Measurements from ENCODE around the gene EP400. TPM values are rescaled to one million over a fixed set of nuclear protein-coding genes. Genes with fewer than 3 reads are reported as not detected.

EP400 gene
- total RNA-seq, 1 donor from 2014 or later, result 51.3 TPM

- Mint-ChIP-seq H3K27ac (ENCODE audit: unreplicated experiment) (no peak overlapping the region), H3K4me1 (ENCODE audit: unreplicated experiment) (no peaks in the 10 kb centered on the region), H3K4me3 (ENCODE audit: unreplicated experiment) (no peak overlapping the region), H3K36me3 (ENCODE audit: unreplicated experiment) (peaks cover 41% of the 10 kb centered on the region), H3K27me3 (ENCODE audit: unreplicated experiment) (no peaks in the 10 kb centered on the region), H3K9me3 (ENCODE audit: unreplicated experiment) (no peaks in the 10 kb centered on the region)
- no peak for DNase-seq (ENCODE audit: extremely low spot score, unreplicated experiment)
- no peak for TF ChIP-seq CTCF (IDR thresholded peaks at IDR 0.05)
Measured at GRCh38 chr12:132061641-132062430, 112.1 kb downstream of the EP400 start.

GRCh38 chr12:132062481-132062880, 112.7 kb downstream of the EP400 start:
- H3K9me3 Mint-ChIP-seq (ENCODE audit: unreplicated experiment), result no peaks in the 10 kb centered on the region
- H3K36me3 Mint-ChIP-seq (ENCODE audit: unreplicated experiment), result peaks cover 45% of the 10 kb centered on the region
- no peaks in the 10 kb centered on the region for H3K27me3 Mint-ChIP-seq (ENCODE audit: unreplicated experiment)

GRCh38 chr12:132063491-132063890, 113.7 kb downstream of the EP400 start:
- DNase-seq (ENCODE audit: extremely low spot score, unreplicated experiment), result no peak
- Mint-ChIP-seq H3K9me3 (ENCODE audit: unreplicated experiment) (no peaks in the 10 kb centered on the region), H3K4me3 (ENCODE audit: unreplicated experiment) (no peak overlapping the region), H3K27ac (ENCODE audit: unreplicated experiment) (no peak overlapping the region), H3K36me3 (ENCODE audit: unreplicated experiment) (peaks cover 44% of the 10 kb centered on the region), H3K27me3 (ENCODE audit: unreplicated experiment) (no peaks in the 10 kb centered on the region), H3K4me1 (ENCODE audit: unreplicated experiment) (no peaks in the 10 kb centered on the region)
- TF ChIP-seq CTCF (IDR thresholded peaks at IDR 0.05), result no peak

More at GRCh38 chr12:132062481-132062880, 112.7 kb downstream of the EP400 start:
- Mint-ChIP-seq H3K4me1 (ENCODE audit: unreplicated experiment) (no peaks in the 10 kb centered on the region), H3K27ac (ENCODE audit: unreplicated experiment) (no peak overlapping the region), H3K4me3 (ENCODE audit: unreplicated experiment) (no peak overlapping the region)
- DNase-seq (ENCODE audit: extremely low spot score, unreplicated experiment), result no peak
- TF ChIP-seq CTCF (IDR thresholded peaks at IDR 0.05), result no peak

GRCh38 chr12:132064631-132065030, 114.9 kb downstream of the EP400 start:
- no peak for TF ChIP-seq CTCF (IDR thresholded peaks at IDR 0.05)
- H3K4me3 Mint-ChIP-seq (ENCODE audit: unreplicated experiment), result no peak overlapping the region
- no peaks in the 10 kb centered on the region for H3K4me1 Mint-ChIP-seq (ENCODE audit: unreplicated experiment)

GRCh38 chr12:132065203-132065602, 115.5 kb downstream of the EP400 start:
- H3K4me3 Mint-ChIP-seq (ENCODE audit: unreplicated experiment), result no peak overlapping the region
- H3K36me3 Mint-ChIP-seq (ENCODE audit: unreplicated experiment), result peaks cover 43% of the 10 kb centered on the region
- no peak for TF ChIP-seq CTCF (IDR thresholded peaks at IDR 0.05)
- no peak for DNase-seq (ENCODE audit: extremely low spot score, unreplicated experiment)
- no peaks in the 10 kb centered on the region for H3K27me3 Mint-ChIP-seq (ENCODE audit: unreplicated experiment)
- no peaks in the 10 kb centered on the region for H3K9me3 Mint-ChIP-seq (ENCODE audit: unreplicated experiment)
- no peaks in the 10 kb centered on the region for H3K4me1 Mint-ChIP-seq (ENCODE audit: unreplicated experiment)
- H3K27ac Mint-ChIP-seq (ENCODE audit: unreplicated experiment), result no peak overlapping the region

More at GRCh38 chr12:132064631-132065030, 114.9 kb downstream of the EP400 start:
- DNase-seq (ENCODE audit: extremely low spot score, unreplicated experiment), result no peak
- Mint-ChIP-seq H3K36me3 (ENCODE audit: unreplicated experiment) (peaks cover 39% of the 10 kb centered on the region), H3K27me3 (ENCODE audit: unreplicated experiment) (no peaks in the 10 kb centered on the region), H3K27ac (ENCODE audit: unreplicated experiment) (no peak overlapping the region), H3K9me3 (ENCODE audit: unreplicated experiment) (no peaks in the 10 kb centered on the region)

Data from osteocyte (in vitro differentiated cells).